ENCODE data around the gene ZSWIM5. TPM values are rescaled to one million over a fixed set of nuclear protein-coding genes. Genes with fewer than 3 reads are reported as not detected.
"Not testable (repeated sequence)": the region's sequence is repeated elsewhere in the genome, so short reads cannot be mapped to it uniquely, and the experiment has no call there.

The ZSWIM5 gene
- total RNA-seq, 1 donor: 0.43 TPM

DNA sequence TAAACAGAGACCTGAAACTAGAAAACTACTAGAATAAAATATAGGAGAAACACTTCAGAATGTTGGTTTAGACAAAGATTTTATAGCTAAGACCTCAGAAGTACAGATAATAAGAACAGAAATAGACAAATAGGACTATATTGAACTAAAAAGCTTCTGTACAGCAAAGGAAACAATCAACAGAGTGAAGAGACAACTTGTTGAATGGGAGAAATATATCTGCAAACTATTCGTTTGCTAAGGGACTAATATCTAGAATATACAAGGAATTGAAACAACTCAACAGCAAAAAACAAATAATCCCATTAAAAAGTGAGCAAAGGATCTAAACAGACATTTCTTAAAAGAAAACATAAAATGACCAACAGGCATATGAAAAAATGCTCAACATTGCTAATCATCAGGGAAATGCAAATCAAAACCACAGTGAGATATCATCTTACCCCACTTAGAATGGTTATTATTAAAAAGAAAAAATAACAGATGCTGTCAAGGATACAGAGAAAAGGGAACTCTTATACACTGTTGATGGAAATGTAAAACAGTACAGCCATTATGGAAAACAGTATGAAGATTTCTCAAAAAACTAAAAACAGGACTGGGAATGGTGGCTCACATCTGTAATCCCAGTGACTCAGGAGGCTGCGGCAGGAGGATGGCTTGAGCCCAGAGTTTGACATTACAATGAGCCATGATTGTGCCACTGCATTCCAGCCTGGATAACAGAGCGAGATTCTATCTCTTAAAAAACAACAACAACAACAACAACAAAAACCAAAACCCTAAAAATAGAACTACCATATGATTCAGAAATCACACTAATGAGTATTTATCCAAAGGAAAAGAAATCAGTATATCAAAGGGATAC lies 37.3 kb upstream of the ZSWIM5 start:
- peak; percentile 62 for DNase-seq (ENCODE audit: low read depth)
- H3K4me3 ChIP-seq (ENCODE audit: low read depth, low read length): no peak overlapping the region
- TF ChIP-seq, protein P1, sequence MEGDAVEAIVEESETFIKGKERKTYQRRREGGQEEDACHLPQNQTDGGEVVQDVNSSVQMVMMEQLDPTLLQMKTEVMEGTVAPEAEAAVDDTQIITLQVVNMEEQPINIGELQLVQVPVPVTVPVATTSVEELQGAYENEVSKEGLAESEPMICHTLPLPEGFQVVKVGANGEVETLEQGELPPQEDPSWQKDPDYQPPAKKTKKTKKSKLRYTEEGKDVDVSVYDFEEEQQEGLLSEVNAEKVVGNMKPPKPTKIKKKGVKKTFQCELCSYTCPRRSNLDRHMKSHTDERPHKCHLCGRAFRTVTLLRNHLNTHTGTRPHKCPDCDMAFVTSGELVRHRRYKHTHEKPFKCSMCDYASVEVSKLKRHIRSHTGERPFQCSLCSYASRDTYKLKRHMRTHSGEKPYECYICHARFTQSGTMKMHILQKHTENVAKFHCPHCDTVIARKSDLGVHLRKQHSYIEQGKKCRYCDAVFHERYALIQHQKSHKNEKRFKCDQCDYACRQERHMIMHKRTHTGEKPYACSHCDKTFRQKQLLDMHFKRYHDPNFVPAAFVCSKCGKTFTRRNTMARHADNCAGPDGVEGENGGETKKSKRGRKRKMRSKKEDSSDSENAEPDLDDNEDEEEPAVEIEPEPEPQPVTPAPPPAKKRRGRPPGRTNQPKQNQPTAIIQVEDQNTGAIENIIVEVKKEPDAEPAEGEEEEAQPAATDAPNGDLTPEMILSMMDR (IDR thresholded peaks at IDR 0.05; ENCODE audit: insufficient read depth, low read depth, low read length): no peak

DNA sequence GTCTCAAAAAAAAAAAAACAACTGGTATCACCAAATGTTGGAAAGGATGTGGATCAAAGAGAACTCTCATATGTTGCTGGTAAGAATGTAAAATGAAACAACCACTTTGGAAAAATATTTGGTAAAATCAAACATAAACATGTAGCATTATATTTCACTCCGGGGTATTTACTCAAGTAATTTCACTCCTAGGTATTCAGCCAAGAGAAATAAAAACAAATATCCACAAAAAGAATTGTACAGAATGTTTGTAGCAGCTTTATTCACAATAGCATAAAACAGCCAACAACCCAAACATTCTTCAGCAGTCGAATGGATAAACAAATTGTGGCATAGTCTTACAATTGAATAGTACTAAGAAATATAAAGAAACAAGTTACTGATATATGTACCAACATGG lies 32.4 kb upstream of the ZSWIM5 start:
- H3K4me3 ChIP-seq (ENCODE audit: low read depth, low read length): no peak overlapping the region
- TF ChIP-seq, protein P1 (IDR thresholded peaks at IDR 0.05; ENCODE audit: insufficient read depth, low read depth, low read length): no peak
- DNase-seq (ENCODE audit: low read depth): peak; percentile 47

DNA sequence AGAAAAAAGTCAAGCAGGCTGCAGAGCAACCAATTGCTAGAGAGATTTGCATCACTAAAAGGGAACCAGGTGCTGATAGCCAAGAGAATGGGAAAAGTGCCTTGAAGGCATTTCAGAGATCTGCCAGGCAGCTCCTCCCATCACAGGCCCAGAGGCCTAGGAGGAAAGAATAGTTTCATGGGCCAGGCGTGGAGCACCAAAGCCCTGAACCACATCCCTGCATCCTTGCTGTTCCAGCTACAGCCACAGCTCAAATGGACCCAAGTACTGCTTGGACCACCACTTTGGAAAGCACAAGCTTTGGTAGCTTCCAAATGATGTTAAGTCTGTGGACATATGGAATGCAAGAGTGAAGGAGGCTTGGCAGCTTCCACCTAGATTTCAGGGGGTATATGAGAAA lies 29.7 kb upstream of the ZSWIM5 start:
- DNase-seq (ENCODE audit: low read depth): no peak
- TF ChIP-seq, protein P1 (IDR thresholded peaks at IDR 0.05; ENCODE audit: insufficient read depth, low read depth, low read length): no peak
- no peak overlapping the region for H3K4me3 ChIP-seq (ENCODE audit: low read depth, low read length)

DNA sequence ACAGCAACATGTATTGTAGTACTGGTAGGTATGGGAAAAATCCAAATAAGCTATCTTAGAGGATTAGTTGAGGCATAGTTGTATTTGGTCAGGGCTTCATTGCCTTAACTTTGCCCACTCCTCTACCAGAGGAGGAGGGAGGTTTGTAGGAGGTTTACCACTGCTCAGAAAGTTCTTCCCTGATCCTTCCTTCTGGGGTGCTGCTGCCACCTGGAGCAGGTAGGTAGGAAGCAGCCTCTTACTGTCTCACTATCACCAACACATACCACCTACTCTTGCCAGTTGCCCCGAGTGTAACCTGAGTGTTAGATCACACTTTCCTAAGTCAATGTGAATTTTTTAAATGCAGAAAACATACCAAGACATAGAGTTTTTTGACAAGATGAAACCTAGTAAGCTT lies 24.1 kb upstream of the ZSWIM5 start:
- H3K4me3 ChIP-seq (ENCODE audit: low read depth, low read length): no peak overlapping the region
- TF ChIP-seq, protein P1 (IDR thresholded peaks at IDR 0.05; ENCODE audit: insufficient read depth, low read depth, low read length): no peak
- DNase-seq (ENCODE audit: low read depth): no peak

DNA sequence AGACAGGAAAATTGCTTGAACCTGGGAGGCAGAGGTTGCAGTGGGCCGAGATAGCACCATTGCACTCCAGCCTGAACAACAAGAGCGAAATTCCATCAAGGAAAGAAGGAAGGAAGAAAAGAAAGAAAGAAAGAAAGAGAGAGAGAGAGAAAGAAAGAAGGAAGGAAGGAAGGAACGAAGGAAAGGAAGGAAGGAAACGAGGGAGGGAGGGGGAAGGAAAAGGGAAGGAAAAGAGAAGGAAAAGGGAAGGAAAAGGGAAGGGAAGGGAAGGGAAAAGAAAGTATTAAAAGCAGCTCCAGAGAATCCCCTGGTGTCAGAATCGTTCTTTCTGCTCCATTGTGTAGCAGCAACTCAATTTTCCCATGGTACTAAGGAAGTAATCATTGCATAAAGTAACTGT lies 19.2 kb upstream of the ZSWIM5 start:
- DNase-seq (ENCODE audit: low read depth): no peak
- no peak overlapping the region for H3K4me3 ChIP-seq (ENCODE audit: low read depth, low read length)
- TF ChIP-seq, protein P1 (IDR thresholded peaks at IDR 0.05; ENCODE audit: insufficient read depth, low read depth, low read length): no peak

DNA sequence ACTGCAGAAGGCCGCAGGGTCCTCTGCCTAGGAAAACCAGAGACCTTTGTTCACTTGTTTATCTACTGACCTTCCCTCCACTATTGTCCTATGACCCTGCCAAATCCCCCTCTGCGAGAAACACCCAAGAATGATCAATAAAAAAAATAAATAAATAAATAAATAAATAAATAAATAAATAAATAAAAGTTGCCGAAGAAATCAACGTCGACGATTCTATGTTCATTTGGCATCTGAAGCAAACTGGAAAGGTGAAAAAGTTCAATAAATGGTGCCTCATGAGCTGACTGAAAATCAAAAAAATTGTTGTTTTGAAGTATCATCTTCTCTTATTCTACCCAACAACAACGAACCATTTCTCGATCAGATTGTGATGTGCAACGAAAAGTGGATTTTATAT lies 17.3 kb upstream of the ZSWIM5 start:
- DNase-seq (ENCODE audit: low read depth); H3K4me3 ChIP-seq (ENCODE audit: low read depth, low read length): not testable (repeated sequence)

DNA sequence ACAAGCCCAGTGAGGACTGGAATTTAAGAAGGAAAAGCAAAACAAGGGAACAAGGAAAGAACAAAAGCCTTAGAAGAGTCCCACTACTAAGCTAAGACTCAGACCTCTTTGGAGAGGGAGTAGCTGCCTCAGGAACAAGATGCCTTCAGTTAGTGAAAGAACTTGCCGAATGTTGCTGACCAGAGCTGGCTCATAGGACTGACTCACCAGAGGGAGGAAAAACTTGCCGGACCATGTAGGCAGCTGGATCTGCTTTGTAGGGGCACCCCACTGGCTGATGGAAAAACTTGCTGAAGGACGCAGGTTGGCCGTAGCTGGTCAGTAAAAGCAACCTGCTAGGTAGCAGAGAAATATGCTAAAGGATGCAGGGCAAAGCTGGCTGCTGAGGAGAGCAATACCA lies 15.3 kb upstream of the ZSWIM5 start:
- no peak for DNase-seq (ENCODE audit: low read depth)
- H3K4me3 ChIP-seq (ENCODE audit: low read depth, low read length): no peak overlapping the region
- TF ChIP-seq, protein P1 (IDR thresholded peaks at IDR 0.05; ENCODE audit: insufficient read depth, low read depth, low read length): no peak

Data from fibroblast of villous mesenchyme (primary cell).